H1 (cell line): Measurements from ENCODE around the gene UNK. TPM values are rescaled to one million over a fixed set of nuclear protein-coding genes. Genes with fewer than 3 reads are reported as not detected.

Experiments used
- CHD1 ChIP-seq: IDR thresholded peaks from 2 replicates; pipeline ENCODE4 v1.6.1; 2012; ENCODE audit warnings: low read depth, low read length, improper control_type of control experiment
- EGR1 ChIP-seq: IDR thresholded peaks from 2 replicates; pipeline ENCODE4 v1.6.1; 2011; ENCODE audit warnings: low read depth, low read length, borderline replicate concordance
- GTF2F1 ChIP-seq: IDR thresholded peaks from 2 replicates; pipeline ENCODE4 v1.6.1; 2012; ENCODE audit warnings: low read depth, low read length, improper control_type of control experiment, borderline replicate concordance
- JUND ChIP-seq: IDR thresholded peaks from 2 replicates; pipeline ENCODE4 v1.6.1; 2011; ENCODE audit warnings: mild to moderate bottlenecking, improper control_type of control experiment, low read length
- NRF1 ChIP-seq: IDR thresholded peaks from 2 replicates; pipeline ENCODE4 v1.6.1; 2011; ENCODE audit warnings: mild to moderate bottlenecking, low read depth, low read length, improper control_type of control experiment
- PHF8 ChIP-seq: fragments of 200-600 bp; sonication (generic); conservative IDR thresholded peaks from 2 replicates; pipeline ENCODE4 v1.7.1; 2012; ENCODE audit warnings: low read depth, mild to moderate bottlenecking, inconsistent platforms, low read length, moderate library complexity
- RBBP5 ChIP-seq: IDR thresholded peaks from 2 replicates; pipeline ENCODE4 v1.7.1; 2012; ENCODE audit warnings: low read depth, mild to moderate bottlenecking, inconsistent platforms, low read length, moderate library complexity, borderline replicate concordance
- SP1 ChIP-seq: IDR thresholded peaks from 2 replicates; pipeline ENCODE4 v1.6.1; 2011; ENCODE audit warnings: low read depth, low read length
- polyA plus RNA-seq, 7 experiments: library from polyadenylated mRNA; depleted of rRNA in 3 of 7; stranded (reverse) in 5 of 7; unstranded in 2 of 7; fragments of >200 nt in 5 of 7; fragments of 200-250 nt in 2 of 7; gene quantifications; 1 replicate in 5 of 7; 2 replicates in 1 of 7; 4 replicates in 1 of 7; pipeline versions ENCODE4 v1.2.1 to v1.2.3, GENCODE V29; 2011 to 2013; ENCODE audit warnings: missing spikeins in 2 of 7, mixed read lengths in 2 of 7
- total RNA-seq: library from RNA; stranded (reverse); fragmentation: NEBNext Ultra II Directional; extraction: Animal tissue kit (Norgen Biotek cat#: 25700); gene quantifications from 2 replicates; pipeline ENCODE4 v1.2.1, GENCODE V29; 2021

Gene UNK
- total and polyA plus RNA-seq, 2 of the 8 experiments (the other 6 are each of a cell fraction or from before 2014, with no cell fraction given) = 24.2 to 33.3 TPM

- TF ChIP-seq PHF8 = no peak
- no peak for TF ChIP-seq CHD1
- no peak for TF ChIP-seq NRF1
- TF ChIP-seq EGR1 = no peak
- no peak for TF ChIP-seq JUND
- no peak for TF ChIP-seq GTF2F1
- TF ChIP-seq SP1 = no peak
- no peak for TF ChIP-seq RBBP5
- TF ChIP-seq, all 59 proteins: peak for 0
These were observed 57.8 kb downstream of the UNK start (continued) for GRCh38 chr17:75842411-75842810.
